ENCODE results near the gene OR2W3.

OR2W3 gene

GRCh38 chr1:247942624-247943023 lies 47.2 kb downstream of the OR2W3 start:
- TF ChIP-seq CTCF (IDR thresholded peaks at IDR 0.05; ENCODE audit: extremely low read depth, missing control alignments) = no peak
- DNase-seq (ENCODE audit: low spot score) = no peak

All from GM20000 (cell line).